Right atrium auricular region (tissue), 2 donors: Measurements from ENCODE around the gene GRID2IP. TPM values are rescaled to one million over a fixed set of nuclear protein-coding genes. Genes with fewer than 3 reads are reported as not detected.
"Not testable (repeated sequence)": the region's sequence is repeated elsewhere in the genome, so short reads cannot be mapped to it uniquely, and the experiment has no call there.

Experiments
- DNase-seq: peaks from one replicate; pipeline ENCODE4 v3.0.0-alpha.2; 2019; ENCODE audit warnings: low spot score
- H3K27ac ChIP-seq, 2 donors: fragments of 200-600 bp; sonication (generic); 1 replicate in 1 of 2; 2 replicates in 1 of 2; pipeline ENCODE4 v1.5.1; 2016 to 2019
- H3K27me3 ChIP-seq, 2 donors: fragments of 200-600 bp; sonication (generic); one replicate each; pipeline versions ENCODE4 v1.5.1 to v1.6.0; 2017 to 2019
- H3K36me3 ChIP-seq: fragments of 200-600 bp; sonication (generic); one replicate; pipeline ENCODE4 v1.5.1; 2016
- H3K4me1 ChIP-seq, 2 donors: fragments of 200-600 bp; sonication (generic); one replicate each; pipeline versions ENCODE4 v1.5.1 to v1.6.0; 2017 to 2019
- H3K4me3 ChIP-seq, 2 donors: fragments of 200-600 bp; sonication (generic); 1 replicate in 1 of 2; 2 replicates in 1 of 2; pipeline ENCODE4 v1.5.1; 2017 to 2019; ENCODE audit warnings: mild to moderate bottlenecking in 1 of 2, moderate library complexity in 1 of 2
- H3K9me3 ChIP-seq, 2 donors: fragments of 200-600 bp; sonication (generic); one replicate each; pipeline ENCODE4 v1.5.1; 2019
- CTCF ChIP-seq, 2 donors: fragments of 200-600 bp; sonication (generic); IDR thresholded peaks; one replicate each; pipeline ENCODE4 v1.5.1; 2019; ENCODE audit warnings: antibody characterized with exemption in 2 of 2
- total RNA-seq, 2 donors: library from RNA; depleted of rRNA; stranded (reverse); fragments of >200 nt; gene quantifications; one replicate each; pipeline ENCODE4 v1.1.0, GENCODE V29; 2016

GRID2IP gene
- total RNA-seq, 2 donors from 2014 or later = 0.28 TPM; not detected in 1

- no peak overlapping the region for H3K27ac ChIP-seq
- no peaks in the 10 kb centered on the region for H3K9me3 ChIP-seq
- H3K4me1 ChIP-seq = peaks cover 0 to 18% of the 10 kb centered on the region in 2 donors
- DNase-seq = no peak
- TF ChIP-seq CTCF (IDR thresholded peaks at IDR 0.05) = no peak
- H3K4me3 ChIP-seq = no peak overlapping the region
- no peaks in the 10 kb centered on the region for H3K27me3 ChIP-seq
- peaks cover 32% of the 10 kb centered on the region for H3K36me3 ChIP-seq
These were observed 37.3 kb upstream of the GRID2IP start for GRCh38 chr7:6588566-6588965.

- not testable (repeated sequence) for DNase-seq, H3K27ac ChIP-seq, H3K9me3 ChIP-seq, H3K27me3 ChIP-seq, H3K4me3 ChIP-seq
- Histone ChIP-seq H3K36me3 (peaks cover 35% of the 10 kb centered on the region), H3K4me1 (peaks cover 0 to 11% of the 10 kb centered on the region in 2 donors)
These were observed 34.6 kb upstream of the GRID2IP start for GRCh38 chr7:6585746-6586432.

- H3K27ac ChIP-seq = no peak overlapping the region
- no peaks in the 10 kb centered on the region for H3K27me3 ChIP-seq
- H3K36me3 ChIP-seq = peaks cover 26% of the 10 kb centered on the region
- H3K4me3 ChIP-seq = no peak overlapping the region
- H3K9me3 ChIP-seq = no peaks in the 10 kb centered on the region
- H3K4me1 ChIP-seq = no peaks in the 10 kb centered on the region
- no peak for DNase-seq
- peak in 1 of 2 donors; percentile 19 for TF ChIP-seq CTCF (IDR thresholded peaks at IDR 0.05)
These were observed 28.2 kb upstream of the GRID2IP start for GRCh38 chr7:6579446-6579845.

- DNase-seq = no peak
- no peak for TF ChIP-seq CTCF (IDR thresholded peaks at IDR 0.05)
- Histone ChIP-seq H3K36me3 (peaks cover 22% of the 10 kb centered on the region), H3K27me3 (no peaks in the 10 kb centered on the region), H3K9me3 (no peaks in the 10 kb centered on the region), H3K4me1 (no peaks in the 10 kb centered on the region), H3K27ac (peak overlapping the region; percentile 91 to 92), H3K4me3 (peak overlapping the region in 1 of 2 donors; percentile 66)
These were observed 27.1 kb upstream of the GRID2IP start for GRCh38 chr7:6578114-6579084.

- Histone ChIP-seq H3K4me3 (peak within 1 kb of the TSS; percentile 64 to 66), H3K4me1 (no peaks in the 10 kb centered on the region), H3K9me3 (no peaks in the 10 kb centered on the region), H3K27me3 (no peaks in the 10 kb centered on the region), H3K27ac (peak within 1 kb of the TSS; percentile 91 to 92), H3K36me3 (peaks cover 15% of the 10 kb centered on the region)
- TF ChIP-seq CTCF (IDR thresholded peaks at IDR 0.05) = peak in 1 of 2 donors; percentile 22
- peak; percentile 88 for DNase-seq
These were observed 26.3 kb upstream of the GRID2IP start, which contains the start of gene ZDHHC4 for GRCh38 chr7:6577369-6578113. TSS of gene ZDHHC4 (plus strand) at chr7:6577454. CDS start at chr7:6580562, 3,108 bp downstream.

GRCh38 chr7:6576867-6577368 lies 25.7 kb upstream of the GRID2IP start:
- H3K27ac ChIP-seq = peak overlapping the region; percentile 91 to 92
- DNase-seq, H3K9me3 ChIP-seq, H3K27me3 ChIP-seq, H3K4me1 ChIP-seq: not testable (repeated sequence)
- H3K36me3 ChIP-seq = peaks cover 11% of the 10 kb centered on the region
- H3K4me3 ChIP-seq = peak overlapping the region; percentile 64 to 66
